A549 (cell line): Measurements from ENCODE around the gene SYCP3. TPM values are rescaled to one million over a fixed set of nuclear protein-coding genes. Genes with fewer than 3 reads are reported as not detected.

Source experiments
- ATAC-seq, 2 experiments: fragments of 200-7000 bp in 1 of 2; fragments of >200 bp in 1 of 2; cut with Nextera tagmentation in 1 of 2; cut with Tn5 transposase in 1 of 2; 3 replicates each; pipeline versions ENCODE4 v1.8.0 to v1.9.1; 2018 to 2020; ENCODE audit warnings: mild to moderate bottlenecking in 1 of 2, moderate library complexity in 1 of 2
- CTCF ChIA-PET: fragments of 300-600 bp; sonication (Branson Sonifier 250); formaldehyde crosslinking; extraction: SDS; loops from one replicate; lab custom pipeline; 2021; ENCODE audit warnings: antibody characterized with exemption, inconsistent platforms; lab: Yijun Ruan, JAX
- POLR2A ChIA-PET: fragments of 350-600 bp; formaldehyde crosslinking; extraction: SDS; loops from one replicate; lab custom pipeline; 2021; ENCODE audit warnings: antibody characterized with exemption, inconsistent platforms; lab: Yijun Ruan, JAX
- DNase-seq, 2 experiments: peaks; one replicate each; pipeline versions ENCODE4 v3.0.0 to v3.0.0-alpha.2; 2011 to 2016; ENCODE audit warnings: low read depth in 1 of 2, low spot score in 1 of 2
- FAIRE-seq: peaks from 2 replicates; lab custom pipeline; 2011; peaks lifted over from hg19 to GRCh38; lab: Jason Lieb, UNC
- H3K27ac ChIP-seq, 2 experiments: fragments of >200 bp; sonication (Bioruptor Twin); formaldehyde crosslinking; 3 replicates each; pipeline ENCODE4 v1.5.1; 2016 to 2017
- H3K4me1 ChIP-seq: fragments of >200 bp; sonication (Bioruptor Twin); formaldehyde crosslinking; 3 replicates; pipeline ENCODE4 v1.6.1; 2016
- H3K4me2 ChIP-seq: fragments of >200 bp; sonication (Bioruptor Twin); formaldehyde crosslinking; 3 replicates; pipeline ENCODE4 v1.6.1; 2016
- H3K4me3 ChIP-seq: fragments of >200 bp; sonication (Bioruptor Twin); formaldehyde crosslinking; 3 replicates; pipeline ENCODE4 v1.5.1; 2016
- H3K9me3 ChIP-seq: fragments of >200 bp; sonication (Bioruptor Twin); formaldehyde crosslinking; 3 replicates; pipeline ENCODE4 v1.6.1; 2016
- ATOH8 ChIP-seq: fragments of 250-450 bp; sonication (Bioruptor Pico); IDR thresholded peaks from 2 replicates; pipeline ENCODE4 v1.5.0; 2020; ENCODE audit warnings: low read depth, mild to moderate bottlenecking, moderate library complexity
- BHLHE40 ChIP-seq: IDR thresholded peaks from 2 replicates; pipeline ENCODE4 v1.6.1; 2012; ENCODE audit warnings: low read depth, low read length, inconsistent platforms
- CBX2 ChIP-seq: fragments of 200-600 bp; sonication (generic); IDR thresholded peaks from 2 replicates; pipeline ENCODE4 v1.6.1; 2016; ENCODE audit warnings: low read depth, mild to moderate bottlenecking, borderline replicate concordance
- CEBPB ChIP-seq, 2 experiments: fragments of >200 bp in 1 of 2; sonication (Bioruptor Twin) in 1 of 2; formaldehyde crosslinking in 1 of 2; IDR thresholded peaks; 2 replicates each; pipeline ENCODE4 v1.6.1; 2012 to 2016
- CHD2 ChIP-seq: fragments of 150-350 bp; IDR thresholded peaks from 2 replicates; pipeline ENCODE4 v1.6.1; 2014; ENCODE audit warnings: low read length; ENCODE audit not compliant: partially characterized antibody
- CHD4 ChIP-seq: fragments of 200-600 bp; sonication (generic); IDR thresholded peaks from 2 replicates; pipeline ENCODE4 v1.6.1; 2016; ENCODE audit warnings: antibody characterized with exemption, mild to moderate bottlenecking, borderline replicate concordance
- E2F6 ChIP-seq: IDR thresholded peaks from 2 replicates; pipeline ENCODE4 v1.6.1; 2012; ENCODE audit warnings: low read depth, borderline replicate concordance
- EHF ChIP-seq: fragments of 250-450 bp; sonication (Bioruptor Pico); IDR thresholded peaks from 2 replicates; pipeline ENCODE4 v1.5.0; 2020; ENCODE audit warnings: mild to moderate bottlenecking
- EHMT2 ChIP-seq: fragments of 200-600 bp; sonication (generic); IDR thresholded peaks from 2 replicates; pipeline ENCODE4 v1.6.1; 2016; ENCODE audit warnings: antibody characterized with exemption, low read depth, mild to moderate bottlenecking, moderate library complexity
- ELK1 ChIP-seq: fragments of 150-350 bp; IDR thresholded peaks from 2 replicates; pipeline ENCODE4 v1.6.1; 2014; ENCODE audit warnings: low read depth, mild to moderate bottlenecking, low read length
- EP300 ChIP-seq, 2 experiments: fragments of >200 bp; sonication (Bioruptor Twin); formaldehyde crosslinking; IDR thresholded peaks; 2 replicates in 1 of 2; 3 replicates in 1 of 2; pipeline ENCODE4 v1.6.1; 2016 to 2017
- FOSB ChIP-seq: fragments of 250-450 bp; sonication (Bioruptor Pico); IDR thresholded peaks from 2 replicates; pipeline ENCODE4 v1.5.0; 2020; ENCODE audit warnings: mild to moderate bottlenecking, moderate library complexity
- FOSL2 ChIP-seq, 2 experiments: fragments of 450-650 bp in 1 of 2; fragments of >200 bp in 1 of 2; sonication (Bioruptor Twin) in 1 of 2; formaldehyde crosslinking; IDR thresholded peaks; 2 replicates each; pipeline versions ENCODE4 v1.5.0 to v1.6.1; 2016 to 2020; ENCODE audit warnings: mild to moderate bottlenecking in 1 of 2, moderate library complexity in 1 of 2
- FOXS1 ChIP-seq: fragments of 250-450 bp; sonication (Bioruptor Pico); IDR thresholded peaks from 2 replicates; pipeline ENCODE4 v1.5.0; 2020; ENCODE audit warnings: mild to moderate bottlenecking, moderate library complexity
- HOXA7 ChIP-seq: fragments of 250-450 bp; sonication (Bioruptor Pico); IDR thresholded peaks from 2 replicates; pipeline ENCODE4 v1.5.0; 2020; ENCODE audit warnings: mild to moderate bottlenecking, moderate library complexity
- HOXB5 ChIP-seq: fragments of 250-450 bp; sonication (Bioruptor Pico); IDR thresholded peaks from 2 replicates; pipeline ENCODE4 v1.5.0; 2020; ENCODE audit warnings: mild to moderate bottlenecking, moderate library complexity
- JUN ChIP-seq, 2 experiments: fragments of >200 bp; sonication (Bioruptor Twin); formaldehyde crosslinking; IDR thresholded peaks; 2 replicates in 1 of 2; 3 replicates in 1 of 2; pipeline ENCODE4 v1.6.1; 2016 to 2017
- MAFK ChIP-seq: fragments of 450-650 bp; IDR thresholded peaks from 2 replicates; pipeline ENCODE4 v1.6.1; 2014; ENCODE audit not compliant: partially characterized antibody
- MAZ ChIP-seq: fragments of 150-350 bp; IDR thresholded peaks from 2 replicates; pipeline ENCODE4 v1.6.1; 2014; ENCODE audit warnings: antibody characterized with exemption, low read depth, low read length, borderline replicate concordance
- MYC ChIP-seq: IDR thresholded peaks from 2 replicates; pipeline ENCODE4 v1.6.1; 2012; ENCODE audit warnings: mild to moderate bottlenecking, inconsistent platforms, low read length, improper control_type of control experiment, borderline replicate concordance
- NPAS2 ChIP-seq: fragments of 250-450 bp; sonication (Bioruptor Pico); IDR thresholded peaks from 2 replicates; pipeline ENCODE4 v1.8.0; 2022; ENCODE audit warnings: mild to moderate bottlenecking, moderate library complexity, borderline replicate concordance
- NR3C1 ChIP-seq: fragments of >200 bp; sonication (Bioruptor Twin); formaldehyde crosslinking; IDR thresholded peaks from 3 replicates; pipeline ENCODE4 v1.6.1; 2017
- PHF8 ChIP-seq: fragments of 200-600 bp; sonication (generic); IDR thresholded peaks from 2 replicates; pipeline ENCODE4 v1.6.1; 2016; ENCODE audit warnings: low read depth, mild to moderate bottlenecking, antibody characterized with exemption, moderate library complexity, borderline replicate concordance
- POLR2A ChIP-seq: IDR thresholded peaks from 2 replicates; pipeline ENCODE4 v1.6.1; 2012; ENCODE audit warnings: mild to moderate bottlenecking, low read length
- RCOR1 ChIP-seq: fragments of 150-350 bp; IDR thresholded peaks from 2 replicates; pipeline ENCODE4 v1.6.1; 2014; ENCODE audit warnings: antibody characterized with exemption, low read length, low read depth
- SREBF2 ChIP-seq: fragments of 450-650 bp; IDR thresholded peaks from 2 replicates; pipeline ENCODE4 v1.6.1; 2014; ENCODE audit warnings: mild to moderate bottlenecking, moderate library complexity
- TFCP2L1 ChIP-seq: fragments of 250-450 bp; sonication (Bioruptor Pico); IDR thresholded peaks from 2 replicates; pipeline ENCODE4 v1.5.0; 2021; ENCODE audit warnings: mild to moderate bottlenecking
- USF2 ChIP-seq: fragments of 450-650 bp; IDR thresholded peaks from 2 replicates; pipeline ENCODE4 v1.6.1; 2014; ENCODE audit warnings: antibody characterized with exemption
- ZC3H11A ChIP-seq: fragments of 450-650 bp; IDR thresholded peaks from 2 replicates; pipeline ENCODE4 v1.6.1; 2014; ENCODE audit warnings: antibody characterized with exemption, mild to moderate bottlenecking
- ZFP36 ChIP-seq: fragments of 450-650 bp; IDR thresholded peaks from 2 replicates; pipeline ENCODE4 v1.6.1; 2014; ENCODE audit warnings: borderline replicate concordance; ENCODE audit not compliant: partially characterized antibody
- WGBS: methylation state at CpG from one replicate; pipeline ENCODE4 v1.1.6; 2017; ENCODE audit errors: missing lambda C conversion rate; 5-methylcytosine and 5-hydroxymethylcytosine counted together
- polyA plus RNA-seq, 4 experiments: library from polyadenylated mRNA; depleted of rRNA in 3 of 4; stranded (reverse); fragments of >200 nt; fragmentation: RNase III in 1 of 4; extraction: RNeasy Plus Mini Kit Qiagen cat#74134 plus additional on column Dnase treatment in 1 of 4; gene quantifications; 2 replicates in 3 of 4; 3 replicates in 1 of 4; pipeline ENCODE4 v1.2.3, GENCODE V29; 2011 to 2017

Gene SYCP3
- polyA plus RNA-seq, 2 of the 4 experiments (the other 2 are of a cell fraction), result 0.14 to 0.27 TPM

GRCh38 chr12:101703487-101703886 lies 35.8 kb downstream of the SYCP3 start:
- 87% methylated on average over 3 of the region's 3 CpGs for WGBS
- POLR2A ChIA-PET, result no interaction called here
- TF ChIP-seq TFCP2L1 (CRISPR knock-in tag), result no peak
- TF ChIP-seq FOSB (CRISPR knock-in tag), result no peak
- TF ChIP-seq ATOH8 (CRISPR knock-in tag), result no peak
- no peak for TF ChIP-seq ELK1
- no peak for TF ChIP-seq MAZ
- no peak for TF ChIP-seq MAFK
- no peak for TF ChIP-seq JUN (IDR thresholded peaks at IDR 0.05)
- no peak for TF ChIP-seq NR3C1
- no peak for TF ChIP-seq EP300 (IDR thresholded peaks at IDR 0.05)
- TF ChIP-seq ZC3H11A, result no peak
- no peak for TF ChIP-seq HOXB5 (CRISPR knock-in tag)
- TF ChIP-seq POLR2A, result no peak
- TF ChIP-seq CEBPB (IDR thresholded peaks at IDR 0.05), result no peak
- TF ChIP-seq EHF (CRISPR knock-in tag), result no peak
- TF ChIP-seq NPAS2 (CRISPR knock-in tag), result no peak
- TF ChIP-seq, all 56 proteins: peak for 0
- Histone ChIP-seq H3K4me1 (peaks cover 16% of the 10 kb centered on the region), H3K4me3 (no peak overlapping the region), H3K4me2 (no peak overlapping the region), H3K9me3 (no peaks in the 10 kb centered on the region), H3K27ac (no peak overlapping the region)
- ATAC-seq (no peak), DNase-seq (no peak), FAIRE-seq (no peak)
- CTCF ChIA-PET, result interaction anchor here (1.7 kb wide), 1 partner anchor 56 kb away, joined by 5 read pairs; no protein-coding TSS in a partner anchor

- ATAC-seq, result no peak
- FAIRE-seq, result no peak
- 94% methylated on average over 2 of the region's 2 CpGs for WGBS
- Histone ChIP-seq H3K4me3 (no peak overlapping the region), H3K4me2 (no peak overlapping the region), H3K9me3 (no peaks in the 10 kb centered on the region), H3K27ac (no peak overlapping the region), H3K4me1 (peaks cover 20% of the 10 kb centered on the region)
- ChIA-PET CTCF (interaction anchor here (1.5 kb wide), 1 partner anchor 14 kb away, joined by 3 read pairs; no protein-coding TSS in a partner anchor), POLR2A (no interaction called here)
- TF ChIP-seq CHD2, result no peak
- TF ChIP-seq RCOR1, result no peak
- no peak for TF ChIP-seq FOSL2 (IDR thresholded peaks at IDR 0.05)
- TF ChIP-seq FOSL2 (CRISPR knock-in tag; IDR thresholded peaks at IDR 0.05), result no peak
- no peak for TF ChIP-seq SREBF2
- TF ChIP-seq EHF (CRISPR knock-in tag), result no peak
- TF ChIP-seq ZFP36, result no peak
- TF ChIP-seq CBX2, result no peak
- no peak for TF ChIP-seq USF2
- no peak for TF ChIP-seq E2F6
- TF ChIP-seq CHD4, result no peak
- TF ChIP-seq EHMT2, result no peak
- TF ChIP-seq FOXS1, result no peak
- TF ChIP-seq PHF8, result no peak
- TF ChIP-seq BHLHE40, result no peak
- TF ChIP-seq MYC, result no peak
- TF ChIP-seq TFCP2L1 (CRISPR knock-in tag), result no peak
- no peak for TF ChIP-seq HOXA7
- TF ChIP-seq ELK1, result no peak
- TF ChIP-seq POLR2A, result no peak
- DNase-seq, result no peak
Measured at GRCh38 chr12:101700299-101700820, 38.9 kb downstream of the SYCP3 start.
